Central memory CD4-positive, alpha-beta T cell (primary cell): ENCODE data around the gene HSPG2.
"Not testable (repeated sequence)": the region's sequence is repeated elsewhere in the genome, so short reads cannot be mapped to it uniquely, and the experiment has no call there.

Source experiments
- DNase-seq: peaks from one replicate; pipeline ENCODE4 v3.0.0; 2022

HSPG2 gene

GRCh38 chr1:21955501-21956281 lies 18.6 kb upstream of the HSPG2 start:
- no peak for DNase-seq

- no peak for DNase-seq
Observed at GRCh38 chr1:21955058-21955457, 17.9 kb upstream of the HSPG2 start.

- no peak for DNase-seq
Observed at GRCh38 chr1:21952786-21953520, 15.8 kb upstream of the HSPG2 start.

- no peak for DNase-seq
Observed at GRCh38 chr1:21951226-21951870, 14.2 kb upstream of the HSPG2 start.

- DNase-seq = no peak
Observed at GRCh38 chr1:21950734-21951133, 13.6 kb upstream of the HSPG2 start.

GRCh38 chr1:21946836-21947587 lies 9.9 kb upstream of the HSPG2 start:
- DNase-seq = no peak

- DNase-seq = no peak
Observed at GRCh38 chr1:21944733-21945073, 7.6 kb upstream of the HSPG2 start.

GRCh38 chr1:21942959-21943640 lies 6.0 kb upstream of the HSPG2 start:
- DNase-seq = not testable (repeated sequence)

GRCh38 chr1:21942464-21942863 lies 5.4 kb upstream of the HSPG2 start:
- no peak for DNase-seq

- DNase-seq = no peak
Observed at GRCh38 chr1:21941370-21941769, 4.3 kb upstream of the HSPG2 start.

GRCh38 chr1:21940492-21940891 lies 3.4 kb upstream of the HSPG2 start:
- no peak for DNase-seq

GRCh38 chr1:21939650-21940374 lies 2.7 kb upstream of the HSPG2 start:
- DNase-seq = no peak

GRCh38 chr1:21938732-21939538 lies 1.8 kb upstream of the HSPG2 start:
- DNase-seq = no peak

GRCh38 chr1:21937372-21938121 lies 437 bp upstream of the HSPG2 start:
- peak; percentile 61 for DNase-seq

- no peak for DNase-seq
Observed at GRCh38 chr1:21936366-21937031, 611 bp downstream of the HSPG2 start.

- no peak for DNase-seq
Observed at GRCh38 chr1:21935891-21936365, 1.2 kb downstream of the HSPG2 start.

- no peak for DNase-seq
Observed at GRCh38 chr1:21935393-21935804, 1.7 kb downstream of the HSPG2 start.

- DNase-seq = no peak
Observed at GRCh38 chr1:21933397-21934248, 3.5 kb downstream of the HSPG2 start.
